Measurements from ENCODE around the gene THSD7A.

GRCh38 chr7:11461946-11462345 is 370.1 kb downstream of the THSD7A start:
- TF ChIP-seq, protein P1, sequence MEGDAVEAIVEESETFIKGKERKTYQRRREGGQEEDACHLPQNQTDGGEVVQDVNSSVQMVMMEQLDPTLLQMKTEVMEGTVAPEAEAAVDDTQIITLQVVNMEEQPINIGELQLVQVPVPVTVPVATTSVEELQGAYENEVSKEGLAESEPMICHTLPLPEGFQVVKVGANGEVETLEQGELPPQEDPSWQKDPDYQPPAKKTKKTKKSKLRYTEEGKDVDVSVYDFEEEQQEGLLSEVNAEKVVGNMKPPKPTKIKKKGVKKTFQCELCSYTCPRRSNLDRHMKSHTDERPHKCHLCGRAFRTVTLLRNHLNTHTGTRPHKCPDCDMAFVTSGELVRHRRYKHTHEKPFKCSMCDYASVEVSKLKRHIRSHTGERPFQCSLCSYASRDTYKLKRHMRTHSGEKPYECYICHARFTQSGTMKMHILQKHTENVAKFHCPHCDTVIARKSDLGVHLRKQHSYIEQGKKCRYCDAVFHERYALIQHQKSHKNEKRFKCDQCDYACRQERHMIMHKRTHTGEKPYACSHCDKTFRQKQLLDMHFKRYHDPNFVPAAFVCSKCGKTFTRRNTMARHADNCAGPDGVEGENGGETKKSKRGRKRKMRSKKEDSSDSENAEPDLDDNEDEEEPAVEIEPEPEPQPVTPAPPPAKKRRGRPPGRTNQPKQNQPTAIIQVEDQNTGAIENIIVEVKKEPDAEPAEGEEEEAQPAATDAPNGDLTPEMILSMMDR (IDR thresholded peaks at IDR 0.05): no peak
- TF ChIP-seq ZFX (IDR thresholded peaks at IDR 0.05; ENCODE audit: borderline replicate concordance): no peak

Data from 22Rv1 (cell line).